HG03175 (cell line): Measurements from ENCODE around the gene FUOM.

ENCODE experiments used
- ATAC-seq: cut with Tn5 transposase; IDR thresholded peaks from one replicate; pipeline ENCODE4 v1.9.1; 2021; ENCODE audit warnings: mild to moderate bottlenecking, moderate library complexity; ENCODE audit not compliant: unreplicated experiment

FUOM gene

GRCh38 chr10:133316266-133316665 lies 41.6 kb downstream of the FUOM start:
- ATAC-seq: no peak

- ATAC-seq: no peak
Measured at GRCh38 chr10:133315847-133316246, 42.0 kb downstream of the FUOM start.

GRCh38 chr10:133314911-133315310 lies 42.9 kb downstream of the FUOM start:
- ATAC-seq: no peak

GRCh38 chr10:133313192-133313591 lies 44.6 kb downstream of the FUOM start:
- no peak for ATAC-seq

GRCh38 chr10:133312769-133313145 lies 45.1 kb downstream of the FUOM start:
- ATAC-seq: no peak

GRCh38 chr10:133312016-133312768 lies 45.6 kb downstream of the FUOM start:
- no peak for ATAC-seq

- ATAC-seq: no peak
Measured at GRCh38 chr10:133311570-133311969, 46.2 kb downstream of the FUOM start.

- ATAC-seq: no peak
Measured at GRCh38 chr10:133310789-133311188, 47.0 kb downstream of the FUOM start.

- no peak for ATAC-seq
Measured at GRCh38 chr10:133310399-133310755, 47.4 kb downstream of the FUOM start.

- no peak for ATAC-seq
Measured at GRCh38 chr10:133309720-133310398, 48.0 kb downstream of the FUOM start.

GRCh38 chr10:133309100-133309719 lies 48.6 kb downstream of the FUOM start:
- ATAC-seq: peak; percentile 72

GRCh38 chr10:133308421-133309099 lies 49.3 kb downstream of the FUOM start, which contains the start of the genes TUBGCP2 and ZNF511:
TUBGCP2 (minus strand) TSS chr10:133308872; CDS start chr10:133302941, 5,931 bp downstream.
ZNF511 (plus strand) TSS chr10:133308914; CDS start chr10:133308944, 30 bp downstream.
- peak; percentile 78 for ATAC-seq

- peak; percentile 52 for ATAC-seq
Measured at GRCh38 chr10:133307776-133308420, 49.9 kb downstream of the FUOM start.

- no peak for ATAC-seq
Measured at GRCh38 chr10:133306941-133307379, 50.9 kb downstream of the FUOM start.

- no peak for ATAC-seq
Measured at GRCh38 chr10:133306097-133306476, 51.7 kb downstream of the FUOM start.
